ENCODE measurements around the gene CAV1.

DNA sequence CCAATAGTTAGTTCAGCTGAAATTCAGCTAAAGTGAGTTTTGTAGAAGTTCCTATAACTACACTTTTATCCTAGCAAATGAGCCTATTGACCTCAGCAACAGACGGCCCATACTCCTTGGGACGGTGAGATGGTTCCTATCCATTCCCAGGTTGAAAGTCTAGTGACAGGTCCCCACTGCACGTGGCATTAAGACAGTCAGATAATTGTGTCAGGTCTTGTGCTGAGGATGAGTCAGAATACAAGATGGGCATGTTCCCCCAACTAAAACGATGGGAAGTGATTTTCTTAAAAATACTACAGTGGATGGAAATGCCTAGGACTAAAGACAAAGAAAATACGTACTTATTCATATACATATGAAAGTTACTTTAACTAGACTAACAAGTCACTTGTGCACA is 2.1 kb downstream of the CAV1 start:
- no peak for TF ChIP-seq CTCF (IDR thresholded peaks at IDR 0.05)
- TF ChIP-seq POLR2A (IDR thresholded peaks at IDR 0.05): no peak
